ENCODE data around the gene AEN.

Gene AEN

GRCh38 chr15:88652456-88653199, 31.5 kb downstream of the AEN start:
- no peak for FAIRE-seq

- FAIRE-seq, result no peak
Observed at GRCh38 chr15:88653200-88654064, 32.3 kb downstream of the AEN start.

GRCh38 chr15:88654430-88655102, 33.4 kb downstream of the AEN start:
- FAIRE-seq, result no peak

GRCh38 chr15:88655103-88655553, 34.0 kb downstream of the AEN start:
- FAIRE-seq, result no peak

- FAIRE-seq, result no peak
Observed at GRCh38 chr15:88655800-88656488, 34.8 kb downstream of the AEN start.

GRCh38 chr15:88656760-88657221, 35.7 kb downstream of the AEN start:
- no peak for FAIRE-seq

- no peak for FAIRE-seq
Observed at GRCh38 chr15:88657326-88658069, 36.4 kb downstream of the AEN start.

GRCh38 chr15:88658070-88658965, 37.2 kb downstream of the AEN start:
- FAIRE-seq, result no peak

- no peak for FAIRE-seq
Observed at GRCh38 chr15:88658972-88659931, 38.1 kb downstream of the AEN start.

- no peak for FAIRE-seq
Observed at GRCh38 chr15:88661041-88661700, 40.0 kb downstream of the AEN start.

- FAIRE-seq, result no peak
Observed at GRCh38 chr15:88661761-88662556, 40.8 kb downstream of the AEN start.

- no peak for FAIRE-seq
Observed at GRCh38 chr15:88663141-88663621, 42.0 kb downstream of the AEN start.

- FAIRE-seq, result no peak
Observed at GRCh38 chr15:88664151-88664778, 43.1 kb downstream of the AEN start.

GRCh38 chr15:88674661-88675060, 53.5 kb downstream of the AEN start:
- FAIRE-seq, result no peak

GRCh38 chr15:88678755-88679154, 57.6 kb downstream of the AEN start:
- no peak for FAIRE-seq

GRCh38 chr15:88680241-88681001, 59.3 kb downstream of the AEN start:
- no peak for FAIRE-seq

Data from islet of Langerhans (tissue), 1 donor.